LoVo (cell line): ENCODE measurements around the gene EFCAB6.

Experiments used
- DNase-seq: peaks from one replicate; pipeline ENCODE4 v3.0.0-alpha.2; 2016; ENCODE audit warnings: low spot score

The EFCAB6 gene

GRCh38 chr22:43818981-43819380 lies 6.9 kb upstream of the EFCAB6 start:
- DNase-seq: no peak

- no peak for DNase-seq
Measured at GRCh38 chr22:43817402-43817801, 5.3 kb upstream of the EFCAB6 start.

GRCh38 chr22:43814264-43814663 lies 2.2 kb upstream of the EFCAB6 start:
- no peak for DNase-seq

GRCh38 chr22:43812890-43813289 lies 785 bp upstream of the EFCAB6 start:
- DNase-seq: no peak

GRCh38 chr22:43811777-43812148 lies 342 bp downstream of the EFCAB6 start:
- peak; percentile 23 for DNase-seq

GRCh38 chr22:43802897-43803495 lies 9.1 kb downstream of the EFCAB6 start:
- no peak for DNase-seq

- no peak for DNase-seq
Measured at GRCh38 chr22:43800970-43801369, 11.1 kb downstream of the EFCAB6 start.

GRCh38 chr22:43798492-43798891 lies 13.6 kb downstream of the EFCAB6 start:
- no peak for DNase-seq

GRCh38 chr22:43796567-43796966 lies 15.5 kb downstream of the EFCAB6 start:
- DNase-seq: no peak

- DNase-seq: no peak
Measured at GRCh38 chr22:43795320-43795719, 16.8 kb downstream of the EFCAB6 start.

- DNase-seq: no peak
Measured at GRCh38 chr22:43792905-43793304, 19.2 kb downstream of the EFCAB6 start.

- DNase-seq: no peak
Measured at GRCh38 chr22:43789452-43789851, 22.7 kb downstream of the EFCAB6 start.

GRCh38 chr22:43783777-43784176 lies 28.3 kb downstream of the EFCAB6 start:
- no peak for DNase-seq

- DNase-seq: no peak
Measured at GRCh38 chr22:43782448-43782847, 29.7 kb downstream of the EFCAB6 start.

- no peak for DNase-seq
Measured at GRCh38 chr22:43777286-43777685, 34.8 kb downstream of the EFCAB6 start.

- no peak for DNase-seq
Measured at GRCh38 chr22:43776081-43776670, 35.9 kb downstream of the EFCAB6 start.

- no peak for DNase-seq
Measured at GRCh38 chr22:43774318-43774915, 37.7 kb downstream of the EFCAB6 start.

- no peak for DNase-seq
Measured at GRCh38 chr22:43772831-43773230, 39.3 kb downstream of the EFCAB6 start.

GRCh38 chr22:43755452-43755851 lies 56.7 kb downstream of the EFCAB6 start:
- no peak for DNase-seq

GRCh38 chr22:43755011-43755410 lies 57.1 kb downstream of the EFCAB6 start:
- DNase-seq: no peak

GRCh38 chr22:43754176-43754575 lies 57.9 kb downstream of the EFCAB6 start:
- no peak for DNase-seq

GRCh38 chr22:43753688-43754087 lies 58.4 kb downstream of the EFCAB6 start:
- no peak for DNase-seq

GRCh38 chr22:43750751-43751150 lies 61.4 kb downstream of the EFCAB6 start:
- no peak for DNase-seq

GRCh38 chr22:43749473-43749872 lies 62.6 kb downstream of the EFCAB6 start:
- no peak for DNase-seq
